HEK293 (cell line): ENCODE measurements around the gene TAF15.

ENCODE experiments used
- AEBP2 ChIP-seq: fragments of 450-650 bp; formaldehyde crosslinking; IDR thresholded peaks from 2 replicates; pipeline ENCODE4 v1.5.1; 2016; ENCODE audit warnings: missing biosample characterization, missing genetic modification characterization, borderline replicate concordance
- ELK4 ChIP-seq: IDR thresholded peaks from 2 replicates; pipeline ENCODE4 v1.6.1; 2011; ENCODE audit warnings: mild to moderate bottlenecking, low read depth, low read length, borderline replicate concordance
- KLF1 ChIP-seq: fragments of 450-650 bp; formaldehyde crosslinking; IDR thresholded peaks from 2 replicates; pipeline ENCODE4 v1.5.1; 2016; ENCODE audit warnings: missing biosample characterization, missing genetic modification characterization
- PRDM4 ChIP-seq: fragments of 450-650 bp; formaldehyde crosslinking; IDR thresholded peaks from 2 replicates; pipeline ENCODE4 v1.5.1; 2017; ENCODE audit warnings: missing biosample characterization, missing genetic modification characterization
- REPIN1 ChIP-seq: fragments of 450-650 bp; formaldehyde crosslinking; IDR thresholded peaks from 2 replicates; pipeline ENCODE4 v1.5.1; 2017; ENCODE audit warnings: missing biosample characterization, missing genetic modification characterization, low read depth
- SP2 ChIP-seq: fragments of 450-650 bp; formaldehyde crosslinking; IDR thresholded peaks from 2 replicates; pipeline ENCODE4 v1.5.1; 2016; ENCODE audit warnings: missing biosample characterization, missing genetic modification characterization
- ZBTB1 ChIP-seq: fragments of 450-650 bp; formaldehyde crosslinking; IDR thresholded peaks from 2 replicates; pipeline ENCODE4 v1.5.1; 2016; ENCODE audit warnings: missing biosample characterization, missing genetic modification characterization
- ZBTB49 ChIP-seq: fragments of 450-650 bp; formaldehyde crosslinking; IDR thresholded peaks from 2 replicates; pipeline ENCODE4 v1.5.1; 2016; ENCODE audit warnings: missing biosample characterization, missing genetic modification characterization, low read depth
- ZNF138 ChIP-seq: fragments of 450-650 bp; formaldehyde crosslinking; IDR thresholded peaks from 2 replicates; pipeline ENCODE4 v1.5.1; 2016; ENCODE audit warnings: missing biosample characterization, missing genetic modification characterization, borderline replicate concordance
- ZNF174 ChIP-seq: fragments of 450-650 bp; formaldehyde crosslinking; IDR thresholded peaks from 2 replicates; pipeline ENCODE4 v1.5.0; 2017; ENCODE audit warnings: missing biosample characterization, mild to moderate bottlenecking, missing genetic modification characterization
- ZNF19 ChIP-seq: fragments of 450-650 bp; formaldehyde crosslinking; IDR thresholded peaks from 2 replicates; pipeline ENCODE4; 2016; ENCODE audit warnings: missing biosample characterization, missing genetic modification characterization, low read depth
- ZNF266 ChIP-seq: fragments of 450-650 bp; formaldehyde crosslinking; IDR thresholded peaks from 2 replicates; pipeline ENCODE4 v1.5.1; 2016; ENCODE audit warnings: missing biosample characterization, missing genetic modification characterization, low read depth
- ZNF274 ChIP-seq, 2 experiments: fragments of 200-500 bp in 1 of 2; fragments of 450-650 bp in 1 of 2; sonication (Bioruptor generic) in 1 of 2; formaldehyde crosslinking in 1 of 2; IDR thresholded peaks; 2 replicates each; pipeline versions ENCODE4 v1.5.1 to v1.6.1; 2014 to 2016; ENCODE audit warnings: borderline replicate concordance in 1 of 2, inconsistent platforms in 1 of 2, low read length in 1 of 2, missing biosample characterization in 1 of 2, missing genetic modification characterization in 1 of 2
- ZNF324 ChIP-seq: fragments of 450-650 bp; formaldehyde crosslinking; IDR thresholded peaks from 2 replicates; pipeline ENCODE4 v1.5.1; 2016; ENCODE audit warnings: missing biosample characterization, missing genetic modification characterization
- ZNF354C ChIP-seq: fragments of 450-650 bp; formaldehyde crosslinking; IDR thresholded peaks from 2 replicates; pipeline ENCODE4 v1.5.1; 2016; ENCODE audit warnings: missing biosample characterization, missing genetic modification characterization, low read depth, borderline replicate concordance
- ZNF394 ChIP-seq: fragments of 450-650 bp; formaldehyde crosslinking; IDR thresholded peaks from 2 replicates; pipeline ENCODE4 v1.5.1; 2016; ENCODE audit warnings: missing biosample characterization, missing genetic modification characterization, mild to moderate bottlenecking, moderate library complexity, borderline replicate concordance
- ZNF48 ChIP-seq: fragments of 450-650 bp; formaldehyde crosslinking; IDR thresholded peaks from 2 replicates; pipeline ENCODE4 v1.5.1; 2016; ENCODE audit warnings: missing biosample characterization, missing genetic modification characterization
- ZNF488 ChIP-seq: fragments of 450-650 bp; formaldehyde crosslinking; IDR thresholded peaks from 2 replicates; pipeline ENCODE4 v1.5.1; 2016; ENCODE audit warnings: missing biosample characterization, missing genetic modification characterization
- ZNF510 ChIP-seq: fragments of 450-650 bp; formaldehyde crosslinking; IDR thresholded peaks from 2 replicates; pipeline ENCODE4 v1.5.1; 2018; ENCODE audit warnings: mild to moderate bottlenecking, missing genetic modification characterization, missing biosample characterization; ENCODE audit not compliant: insufficient replicate concordance
- ZNF585B ChIP-seq: fragments of 450-650 bp; formaldehyde crosslinking; IDR thresholded peaks from 2 replicates; pipeline ENCODE4 v1.5.1; 2016; ENCODE audit warnings: missing biosample characterization, missing genetic modification characterization
- ZNF600 ChIP-seq: fragments of 450-650 bp; formaldehyde crosslinking; IDR thresholded peaks from 2 replicates; pipeline ENCODE4 v1.5.1; 2016; ENCODE audit warnings: missing biosample characterization, missing genetic modification characterization
- ZNF623 ChIP-seq: fragments of 450-650 bp; formaldehyde crosslinking; IDR thresholded peaks from 2 replicates; pipeline ENCODE4 v1.5.1; 2016; ENCODE audit warnings: missing biosample characterization, missing genetic modification characterization
- ZNF654 ChIP-seq: fragments of 450-650 bp; formaldehyde crosslinking; IDR thresholded peaks from 2 replicates; pipeline ENCODE4 v1.5.1; 2016; ENCODE audit warnings: low read depth, missing biosample characterization, missing genetic modification characterization
- ZNF658 ChIP-seq: fragments of 450-650 bp; formaldehyde crosslinking; IDR thresholded peaks from 2 replicates; pipeline ENCODE4; 2016; ENCODE audit warnings: missing biosample characterization, missing genetic modification characterization
- ZNF664 ChIP-seq: fragments of 450-650 bp; formaldehyde crosslinking; IDR thresholded peaks from 2 replicates; pipeline ENCODE4 v1.5.1; 2016; ENCODE audit warnings: missing biosample characterization, missing genetic modification characterization
- ZNF747 ChIP-seq: fragments of 450-650 bp; formaldehyde crosslinking; IDR thresholded peaks from 2 replicates; pipeline ENCODE4 v1.5.1; 2016; ENCODE audit warnings: missing biosample characterization, missing genetic modification characterization
- ZNF768 ChIP-seq: fragments of 450-650 bp; formaldehyde crosslinking; IDR thresholded peaks from 2 replicates; pipeline ENCODE4 v1.5.1; 2018; ENCODE audit warnings: missing biosample characterization, mild to moderate bottlenecking, missing genetic modification characterization
- ZNF791 ChIP-seq: fragments of 450-650 bp; formaldehyde crosslinking; IDR thresholded peaks from 2 replicates; pipeline ENCODE4 v1.5.1; 2016; ENCODE audit warnings: missing biosample characterization, missing genetic modification characterization
- ZSCAN4 ChIP-seq: fragments of 450-650 bp; formaldehyde crosslinking; IDR thresholded peaks from 2 replicates; pipeline ENCODE4 v1.5.1; 2017; ENCODE audit warnings: missing biosample characterization, missing genetic modification characterization

TAF15 gene

GRCh38 chr17:35808962-35809854 is at the start of gene TAF15 (continued):
- TF ChIP-seq PRDM4 (tag by site-specific recombination) (peak; percentile 60; the same call in 1 of the 2 replicates), ZNF174 (tag by site-specific recombination) (no peak), ZNF664 (no peak), ZNF274 (IDR thresholded peaks at IDR 0.05; ENCODE audit: low read length) (no peak), ZNF274 (tag by site-specific recombination; IDR thresholded peaks at IDR 0.05; ENCODE audit: borderline replicate concordance) (no peak), ZNF623 (tag by site-specific recombination) (peak; percentile 36), REPIN1 (tag by site-specific recombination) (peak; percentile 26; the same call in 1 of the 2 replicates), ZNF354C (tag by site-specific recombination) (no peak), ZNF488 (no peak), ZNF600 (tag by site-specific recombination) (peak; percentile 100), ZNF138 (tag by site-specific recombination) (no peak), ZNF266 (tag by site-specific recombination) (no peak), ZNF48 (tag by site-specific recombination) (no peak), ZNF658 (tag by site-specific recombination) (no peak), ZNF654 (tag by site-specific recombination) (peak; percentile 51), ZBTB1 (tag by site-specific recombination) (no peak), ZSCAN4 (tag by site-specific recombination) (no peak; the same call in 1 of the 2 replicates), KLF1 (tag by site-specific recombination) (peak; percentile 48), ELK4 (no peak), ZNF19 (no peak), ZNF791 (no peak), AEBP2 (tag by site-specific recombination) (no peak), ZNF394 (tag by site-specific recombination) (peak; percentile 42; the same call in 1 of the 2 replicates), ZNF510 (tag by site-specific recombination) (no peak), ZNF768 (no peak), SP2 (tag by site-specific recombination) (peak; percentile 85), ZNF324 (tag by site-specific recombination) (peak; percentile 69; the same call in 1 of the 2 replicates), ZBTB49 (tag by site-specific recombination) (no peak), ZNF585B (no peak), ZNF747 (no peak)
